NCI-H1436 treated with DMSO at 0.1 percent for 48 hours (cell line): ENCODE measurements around the gene RNF180.
"Not testable (repeated sequence)": the region's sequence is repeated elsewhere in the genome, so short reads cannot be mapped to it uniquely, and the experiment has no call there.

ENCODE experiments used
- DNase-seq: peaks from one replicate; lab custom pipeline; 2025; lab: John Stamatoyannopoulos, UW

Gene RNF180

GRCh38 chr5:64180661-64181343 lies 15.2 kb downstream of the RNF180 start:
- DNase-seq = no peak

GRCh38 chr5:64181440-64181839 lies 15.8 kb downstream of the RNF180 start:
- DNase-seq = no peak

GRCh38 chr5:64183956-64184355 lies 18.3 kb downstream of the RNF180 start:
- no peak for DNase-seq

- DNase-seq = no peak
Measured at GRCh38 chr5:64184832-64185231, 19.2 kb downstream of the RNF180 start.

DNA sequence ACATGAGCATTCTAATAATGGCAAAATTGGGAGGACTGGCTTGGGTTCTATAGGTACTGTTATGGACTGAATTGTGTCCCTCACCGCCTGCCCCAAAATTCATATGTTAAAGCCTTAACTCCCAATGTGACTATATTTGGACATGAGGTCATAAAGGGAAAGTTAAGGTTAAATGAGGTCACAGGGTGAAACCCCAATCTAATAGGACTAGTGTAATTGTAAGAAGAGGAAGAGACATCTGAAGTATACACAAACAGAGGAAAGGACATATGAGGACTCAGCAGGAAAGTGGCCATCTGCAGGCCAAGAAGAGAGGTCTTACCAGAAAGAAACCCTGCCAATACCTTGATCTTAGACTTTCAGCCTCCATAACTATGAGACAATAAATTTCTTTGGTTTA lies 23.1 kb downstream of the RNF180 start:
- DNase-seq = no peak

- no peak for DNase-seq
Measured at GRCh38 chr5:64190562-64191306, 25.1 kb downstream of the RNF180 start.

GRCh38 chr5:64195981-64196380 lies 30.3 kb downstream of the RNF180 start:
- no peak for DNase-seq

DNA sequence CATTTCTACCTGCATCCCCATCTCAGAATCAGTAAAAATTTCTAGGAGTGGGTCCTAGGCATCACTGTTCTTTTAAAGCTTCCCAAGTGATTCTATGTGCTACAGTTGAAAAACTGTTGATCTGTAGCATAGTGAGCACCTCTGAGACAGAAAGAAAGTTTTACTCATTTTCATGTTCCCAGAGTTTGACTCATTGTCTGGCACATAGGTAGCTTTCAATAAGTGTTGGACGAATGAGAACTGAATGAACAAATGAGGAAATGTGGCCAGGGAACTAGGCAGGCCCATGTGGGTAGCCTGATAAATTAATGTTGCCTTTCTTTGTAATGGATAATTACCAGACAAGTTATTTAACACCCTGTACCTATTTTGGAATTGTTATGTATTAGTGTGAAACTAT lies 33.8 kb downstream of the RNF180 start:
- DNase-seq = no peak

DNA sequence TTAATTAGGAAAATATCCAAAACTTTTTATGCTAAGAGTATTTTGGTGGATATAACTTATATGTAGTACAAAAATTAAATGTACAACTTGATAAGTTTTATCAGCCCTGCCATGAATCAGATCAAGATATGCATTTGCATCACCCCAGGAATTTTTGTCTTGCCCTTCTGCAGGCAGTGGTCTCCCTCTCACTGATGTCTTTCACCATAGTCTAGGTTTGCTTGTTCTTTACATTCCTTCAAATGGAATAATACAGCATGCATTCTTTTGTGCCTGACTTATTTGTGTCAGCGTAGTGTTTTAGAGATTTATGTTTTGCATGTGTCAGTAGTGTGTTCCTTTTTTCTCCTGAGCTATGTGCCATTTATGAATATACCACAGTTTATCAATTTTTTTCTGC lies 36.4 kb downstream of the RNF180 start:
- no peak for DNase-seq

DNA sequence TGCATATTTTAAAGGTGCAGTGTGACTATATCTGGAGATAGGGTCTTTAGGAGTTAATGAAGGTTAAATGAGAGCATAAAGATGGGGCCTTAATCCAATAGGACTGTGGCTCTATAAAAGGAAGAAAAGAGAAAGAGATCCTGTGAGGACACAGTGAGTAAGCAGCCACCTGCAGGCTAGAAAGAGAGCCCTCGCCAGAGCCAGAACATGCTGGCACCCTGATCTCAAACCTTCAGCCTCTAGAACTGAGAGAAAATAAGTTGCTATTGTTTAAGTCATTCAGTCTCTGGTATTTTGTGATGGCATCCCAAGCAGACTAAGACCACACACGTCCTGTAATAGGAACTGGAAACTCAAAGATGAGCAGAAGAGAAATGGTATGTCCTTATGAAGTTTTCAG lies 41.0 kb downstream of the RNF180 start:
- no peak for DNase-seq

DNA sequence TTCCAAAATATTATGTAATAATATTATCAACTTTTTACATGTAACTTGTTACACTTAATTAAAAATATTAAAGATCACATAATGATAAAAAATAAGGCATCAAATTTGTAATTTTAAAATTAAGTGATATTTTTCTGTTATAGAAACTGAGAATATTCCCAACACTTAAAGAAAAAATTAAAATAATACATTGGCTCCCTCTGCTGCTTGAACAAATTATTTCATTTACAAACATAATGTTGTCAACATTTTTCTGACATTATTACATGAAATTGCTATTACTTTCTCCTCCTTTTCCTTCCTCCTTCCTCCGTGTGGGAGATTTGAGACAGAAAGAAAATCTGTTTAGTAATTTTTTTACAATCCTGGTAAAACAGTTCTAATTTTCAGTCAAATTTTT lies 42.3 kb downstream of the RNF180 start:
- DNase-seq = no peak

DNA sequence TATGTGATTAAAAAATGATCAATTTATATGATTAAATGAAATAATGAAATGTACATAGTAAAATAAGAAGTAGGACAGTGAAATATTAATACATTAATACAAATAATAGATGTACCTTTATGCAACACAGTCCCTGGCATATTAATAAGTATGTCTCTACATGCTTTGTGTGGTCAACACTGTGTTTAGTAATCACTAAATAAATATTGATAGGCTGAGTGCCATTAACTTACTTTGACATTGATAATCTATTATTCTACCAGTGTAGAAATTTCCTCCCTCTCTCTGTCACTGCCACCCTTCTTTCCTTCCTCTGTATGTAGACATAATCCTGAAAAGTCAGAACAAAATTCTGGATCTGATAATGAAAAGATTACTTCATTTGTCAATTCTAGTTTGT lies 43.7 kb downstream of the RNF180 start:
- no peak for DNase-seq

DNA sequence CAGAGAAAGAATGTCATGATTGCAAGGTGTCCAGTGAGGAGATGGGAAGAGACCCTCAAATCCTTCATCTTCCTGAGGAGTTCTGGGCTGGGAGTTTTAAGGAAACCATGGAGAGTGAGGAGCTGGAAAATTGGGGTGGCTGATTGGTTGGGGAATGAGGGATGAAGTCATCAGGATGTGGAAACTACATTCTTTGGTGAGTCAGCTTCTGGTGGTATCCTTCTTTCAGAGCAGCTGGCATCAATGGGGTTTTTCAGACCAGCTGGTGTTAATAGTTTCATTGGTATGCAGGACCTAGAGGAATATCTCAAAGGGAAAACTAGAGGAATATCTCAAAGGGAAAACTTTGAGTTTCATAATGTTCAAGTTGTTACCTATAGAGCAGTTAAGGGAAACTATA lies 45.2 kb downstream of the RNF180 start:
- DNase-seq = no peak

DNA sequence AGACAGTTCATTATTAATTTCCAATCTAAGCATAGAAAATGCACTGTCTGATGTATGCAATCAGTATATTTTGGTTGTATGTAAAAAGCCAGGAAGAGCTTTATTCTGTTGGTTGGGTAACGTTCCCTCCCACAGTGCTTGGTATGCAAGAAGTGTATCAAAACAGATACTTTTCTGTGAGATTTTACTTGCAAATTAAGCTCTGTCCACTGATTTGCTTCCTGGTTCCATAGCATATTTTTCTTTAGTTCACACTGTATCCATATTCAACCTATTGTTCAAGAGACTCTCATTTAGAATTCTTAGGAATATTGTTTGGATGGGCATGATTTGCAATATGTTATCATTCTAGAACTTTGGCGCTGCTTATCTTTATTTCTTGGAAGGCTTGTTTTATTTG lies 47.4 kb downstream of the RNF180 start:
- DNase-seq = no peak

- no peak for DNase-seq
Measured at GRCh38 chr5:64213531-64213930, 47.9 kb downstream of the RNF180 start.

DNA sequence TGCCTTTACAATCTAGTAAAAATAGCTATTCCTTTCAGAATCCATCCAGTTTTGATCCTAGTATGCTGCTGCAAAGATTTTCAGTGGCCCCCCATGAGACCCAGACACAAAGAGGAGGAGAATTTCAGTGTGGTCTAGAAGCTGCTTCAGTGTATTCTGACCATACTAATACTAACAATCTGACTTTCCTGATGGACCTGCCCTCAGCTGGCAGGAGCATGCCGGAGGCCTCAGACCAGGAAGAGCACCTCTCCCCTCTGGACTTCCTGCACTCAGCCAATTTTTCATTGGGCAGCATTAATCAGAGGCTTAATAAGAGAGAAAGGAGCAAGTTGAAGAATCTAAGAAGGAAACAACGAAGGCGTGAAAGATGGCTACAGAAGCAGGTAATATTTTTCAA lies 48.5 kb downstream of the RNF180 start:
- no peak for DNase-seq

DNA sequence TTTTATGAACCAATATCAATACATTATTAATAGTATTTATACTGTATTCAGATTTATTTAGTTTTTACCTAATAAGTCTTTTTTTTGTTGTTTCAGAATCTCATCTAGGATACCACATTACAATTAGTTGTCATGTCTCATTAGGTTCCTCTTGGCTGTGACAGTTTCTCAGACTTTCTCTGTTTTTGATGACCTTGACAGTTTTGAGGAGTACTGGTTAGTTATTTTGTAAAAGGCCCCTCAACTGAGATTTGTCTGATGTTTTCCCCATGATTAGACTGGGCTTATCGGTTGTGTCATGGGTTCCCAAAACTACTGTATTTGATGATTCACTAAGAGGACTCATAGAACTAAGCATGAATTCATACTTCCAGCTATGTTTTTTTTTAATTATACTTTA lies 56.3 kb downstream of the RNF180 start:
- no peak for DNase-seq

- not testable (repeated sequence) for DNase-seq
Measured at GRCh38 chr5:64225286-64225981, 59.8 kb downstream of the RNF180 start.

DNA sequence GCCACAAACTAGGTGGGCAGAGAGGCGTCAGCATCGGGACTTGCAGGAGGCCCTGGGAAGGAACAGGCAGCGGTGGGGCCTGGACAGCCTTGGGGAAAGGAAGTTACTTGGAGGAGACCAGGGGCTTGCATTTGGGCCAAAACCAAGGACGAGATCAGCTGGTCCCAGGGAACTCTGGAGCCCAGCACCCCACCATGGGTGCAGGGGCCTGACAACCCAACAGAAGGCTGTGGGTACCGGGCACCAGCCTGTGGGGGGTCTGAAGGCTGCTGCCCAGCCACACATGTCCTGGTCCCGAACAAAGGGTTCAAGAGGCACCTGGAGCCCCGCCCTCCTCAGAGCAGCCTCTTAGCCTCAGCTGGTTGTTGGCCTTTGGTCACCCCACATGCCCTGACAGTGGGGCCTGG lies 61.5 kb downstream of the RNF180 start:
- not testable (repeated sequence) for DNase-seq

DNA sequence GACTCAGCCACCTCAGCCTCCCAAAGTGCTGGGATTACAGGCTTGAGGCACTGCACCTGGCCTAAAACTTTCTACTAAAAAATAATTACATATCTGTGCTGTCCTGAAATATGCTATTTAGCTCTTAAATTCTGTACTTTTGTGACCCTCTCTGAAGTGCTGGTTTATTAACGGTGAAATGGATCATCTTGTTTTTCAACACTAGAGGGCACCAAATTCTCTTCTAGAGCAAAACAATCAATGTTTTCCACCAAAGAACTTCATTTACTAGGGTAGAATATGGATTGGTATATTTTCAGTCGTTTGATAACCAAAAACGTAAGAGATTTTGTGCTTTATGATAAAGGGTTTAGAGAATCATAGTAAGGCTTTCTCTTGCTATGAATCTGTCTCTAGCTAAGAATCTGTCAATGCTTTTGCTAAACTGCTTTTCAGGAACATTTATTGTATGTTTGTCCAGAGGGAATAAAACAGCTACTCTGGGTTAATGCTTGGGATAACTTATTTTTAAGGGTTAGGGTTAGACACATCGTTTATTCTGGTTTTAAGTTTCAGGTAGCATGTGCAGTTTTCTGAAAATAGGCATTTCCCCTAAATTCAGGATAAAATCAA lies 63.6 kb downstream of the RNF180 start:
- DNase-seq = no peak

- DNase-seq = no peak
Measured at GRCh38 chr5:64260756-64261155, 95.1 kb downstream of the RNF180 start.

- DNase-seq = no peak
Measured at GRCh38 chr5:64269164-64269563, 103.5 kb downstream of the RNF180 start.

DNA sequence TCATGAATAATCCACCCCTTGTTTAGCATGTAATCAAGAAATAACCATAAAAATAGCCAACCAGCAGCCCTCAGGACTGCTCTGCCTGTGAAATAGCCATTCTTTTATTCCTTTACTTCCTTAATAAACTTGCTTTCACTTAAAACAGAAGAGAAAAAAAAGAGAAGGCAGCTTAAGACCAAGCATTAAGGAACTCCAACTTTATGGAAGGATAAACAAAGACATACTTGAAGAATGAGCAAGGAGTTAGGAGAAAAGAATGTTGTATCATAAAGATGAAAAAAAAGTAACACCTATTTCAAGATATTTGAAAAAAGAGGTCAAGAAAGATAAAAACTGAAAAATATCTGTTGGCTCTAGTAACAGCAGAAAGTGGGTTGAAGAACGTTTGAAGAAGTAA lies 107.6 kb downstream of the RNF180 start:
- no peak for DNase-seq
